Measurements from ENCODE around the gene OPRD1. TPM values are rescaled to one million over a fixed set of nuclear protein-coding genes. Genes with fewer than 3 reads are reported as not detected.

Gene OPRD1
- total RNA-seq, 4 donors from 2014 or later = under 0.01 to 0.23 (median 0.15) TPM

GRCh38 chr1:28886731-28887418 is 74.9 kb downstream of the OPRD1 start:
- no peaks in the 10 kb centered on the region for H3K27me3 ChIP-seq
- peak overlapping the region; percentile 76 to 77 (median 77) for H3K27ac ChIP-seq (replicated peaks in 1 of 4)
- peak overlapping the region; percentile 78 to 95 (median 87) for H3K4me3 ChIP-seq
- H3K4me1 ChIP-seq = peaks cover 19 to 63% (median 46%) of the 10 kb centered on the region in 4 donors
- TF ChIP-seq POLR2A (IDR thresholded peaks at IDR 0.05; ENCODE audit: low read depth) (no peak), POLR2AphosphoS5 (IDR thresholded peaks at IDR 0.05) (peak; percentile 68 to 69), CTCF (IDR thresholded peaks at IDR 0.05) (no peak), EP300 (IDR thresholded peaks at IDR 0.05) (no peak)
- H3K9me3 ChIP-seq = no peaks in the 10 kb centered on the region
- WGBS = 4% methylated on average over 14 of the region's 43 CpGs
- no peaks in the 10 kb centered on the region for H3K36me3 ChIP-seq
- intact Hi-C loops (cut with DNase I) = loop anchor here (5.0 to 10.0 kb wide), 2 partner anchors 235 to 242 kb away; partner anchors contain the start of genes RNU11, TAF12 and TMEM200B
- peak; percentile 95 for DNase-seq (ENCODE audit: extremely low spot score)

- H3K27ac ChIP-seq (replicated peaks in 1 of 4) = peak overlapping the region; percentile 76 to 77 (median 77)
- H3K27me3 ChIP-seq = no peaks in the 10 kb centered on the region
- H3K4me3 ChIP-seq = peak overlapping the region; percentile 78 to 95 (median 87)
- no peaks in the 10 kb centered on the region for H3K9me3 ChIP-seq
- TF ChIP-seq POLR2AphosphoS5 (IDR thresholded peaks at IDR 0.05) = no peak
- TF ChIP-seq EP300 (IDR thresholded peaks at IDR 0.05) = no peak
- TF ChIP-seq CTCF (IDR thresholded peaks at IDR 0.05) = no peak
- no peak for TF ChIP-seq POLR2A (IDR thresholded peaks at IDR 0.05; ENCODE audit: low read depth)
- H3K4me1 ChIP-seq = peaks cover 19 to 57% (median 42%) of the 10 kb centered on the region in 4 donors
- intact Hi-C loops (cut with DNase I) = loop anchor here (5.0 to 10.0 kb wide), 2 partner anchors 235 to 243 kb away; partner anchors contain the start of genes RNU11, TAF12 and TMEM200B
- no peak for DNase-seq (ENCODE audit: extremely low spot score)
- no CpG with 5 or more reads among the region's 41 CpGs for WGBS
- no peaks in the 10 kb centered on the region for H3K36me3 ChIP-seq
Measured at GRCh38 chr1:28887419-28887834, 75.5 kb downstream of the OPRD1 start.

GRCh38 chr1:28887835-28888682 is 76.1 kb downstream of the OPRD1 start:
- H3K27me3 ChIP-seq = no peaks in the 10 kb centered on the region
- TF ChIP-seq POLR2A (IDR thresholded peaks at IDR 0.05; ENCODE audit: low read depth) (no peak), CTCF (IDR thresholded peaks at IDR 0.05) (no peak), POLR2AphosphoS5 (IDR thresholded peaks at IDR 0.05) (no peak), EP300 (IDR thresholded peaks at IDR 0.05) (no peak)
- 33% methylated on average over 19 of the region's 24 CpGs for WGBS
- peak overlapping the region; percentile 78 to 95 (median 87) for H3K4me3 ChIP-seq
- intact Hi-C loops (cut with DNase I) = loop anchor here (5.0 to 10.0 kb wide), 2 partner anchors 234 to 243 kb away; partner anchors contain the start of genes RNU11, TAF12 and TMEM200B
- no peaks in the 10 kb centered on the region for H3K36me3 ChIP-seq
- no peaks in the 10 kb centered on the region for H3K9me3 ChIP-seq
- no peak for DNase-seq (ENCODE audit: extremely low spot score)
- H3K27ac ChIP-seq (replicated peaks in 1 of 4) = peak overlapping the region; percentile 76 to 77 (median 77)
- H3K4me1 ChIP-seq = peaks cover 19 to 56% (median 40%) of the 10 kb centered on the region in 4 donors

GRCh38 chr1:28888915-28889314 is 76.9 kb downstream of the OPRD1 start:
- WGBS = 95% methylated on average over 7 of the region's 7 CpGs
- TF ChIP-seq POLR2AphosphoS5 (IDR thresholded peaks at IDR 0.05) (no peak), EP300 (IDR thresholded peaks at IDR 0.05) (no peak), POLR2A (IDR thresholded peaks at IDR 0.05; ENCODE audit: low read depth) (no peak), CTCF (IDR thresholded peaks at IDR 0.05) (no peak)
- no peaks in the 10 kb centered on the region for H3K9me3 ChIP-seq
- peaks cover 0 to 4% (median 0%) of the 10 kb centered on the region in 4 donors for H3K36me3 ChIP-seq
- no peaks in the 10 kb centered on the region for H3K27me3 ChIP-seq
- no peak overlapping the region for H3K27ac ChIP-seq (replicated peaks in 1 of 4)
- peaks cover 19 to 54% (median 40%) of the 10 kb centered on the region in 4 donors for H3K4me1 ChIP-seq
- H3K4me3 ChIP-seq = no peak overlapping the region
- intact Hi-C loops (cut with DNase I) = loop anchor here (5.0 to 10.0 kb wide), 2 partner anchors 233 to 244 kb away; partner anchors contain the start of genes RNU11, TAF12 and TMEM200B
- no peak for DNase-seq (ENCODE audit: extremely low spot score)

All from esophagus muscularis mucosa (tissue), 4 donors.